Measurements from ENCODE around the gene HHLA2.

Gene HHLA2

DNA sequence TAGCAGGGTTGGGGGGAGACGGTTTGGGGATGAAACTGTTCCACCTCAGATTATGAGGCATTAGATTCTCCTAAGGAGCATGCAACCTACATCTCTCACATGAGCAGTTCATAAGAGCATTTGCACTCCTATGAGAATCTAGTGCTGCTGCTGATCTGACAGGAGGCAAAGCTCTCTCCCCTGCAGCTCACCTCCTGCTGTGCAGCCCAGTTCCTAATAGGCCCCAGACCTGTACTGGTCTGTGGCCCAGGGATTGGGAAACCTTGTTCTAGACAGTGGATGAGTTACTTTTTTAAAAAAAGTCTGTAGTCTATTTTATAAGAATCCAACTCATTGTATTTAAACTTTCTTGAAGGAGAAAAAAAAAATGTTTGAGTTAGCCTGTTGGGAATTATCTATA is 100.0 kb downstream of the HHLA2 start:
- H3K4me3 ChIP-seq (ENCODE audit: low read depth in 1 of 2, low read length in 2 of 2) = no peak overlapping the region
- H3K27ac ChIP-seq (ENCODE audit: low read length) = no peak overlapping the region
- no peaks in the 10 kb centered on the region for H3K27me3 ChIP-seq (ENCODE audit: low read depth, low read length)
- H3K36me3 ChIP-seq (ENCODE audit: control insufficient read depth in 1 of 2, insufficient read depth in 2 of 2, low read length in 2 of 2) = no peaks in the 10 kb centered on the region
- no peaks in the 10 kb centered on the region for H3K9me3 ChIP-seq (ENCODE audit: control insufficient read depth in 1 of 2, low read length in 2 of 2)
- no peaks in the 10 kb centered on the region for H3K4me1 ChIP-seq (ENCODE audit: control insufficient read depth in 1 of 2, insufficient read depth in 2 of 2, low read length in 2 of 2)

DNA sequence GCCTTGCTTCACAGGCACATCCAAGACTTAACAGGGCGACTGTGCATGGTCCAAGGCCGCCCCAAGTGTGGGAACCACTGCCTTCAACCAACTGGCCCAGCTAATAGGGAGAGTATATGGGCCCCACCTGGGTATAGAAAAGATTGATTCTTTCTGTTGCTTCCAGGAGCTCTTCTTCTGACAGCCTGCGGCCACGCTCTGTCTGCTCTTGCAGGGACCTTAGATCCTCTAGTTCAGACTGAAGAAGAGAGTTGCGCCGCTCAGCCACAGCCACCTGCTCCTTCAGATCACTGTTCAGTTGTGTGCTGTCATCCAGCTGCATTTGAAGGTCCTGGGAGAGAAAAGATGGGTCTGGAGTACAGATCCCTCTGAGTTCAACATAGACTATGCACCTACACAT is 102.2 kb downstream of the HHLA2 start:
- no peaks in the 10 kb centered on the region for H3K4me1 ChIP-seq (ENCODE audit: control insufficient read depth in 1 of 2, insufficient read depth in 2 of 2, low read length in 2 of 2)
- H3K4me3 ChIP-seq (ENCODE audit: low read depth in 1 of 2, low read length in 2 of 2) = no peak overlapping the region
- H3K36me3 ChIP-seq (ENCODE audit: control insufficient read depth in 1 of 2, insufficient read depth in 2 of 2, low read length in 2 of 2) = no peaks in the 10 kb centered on the region

DNA sequence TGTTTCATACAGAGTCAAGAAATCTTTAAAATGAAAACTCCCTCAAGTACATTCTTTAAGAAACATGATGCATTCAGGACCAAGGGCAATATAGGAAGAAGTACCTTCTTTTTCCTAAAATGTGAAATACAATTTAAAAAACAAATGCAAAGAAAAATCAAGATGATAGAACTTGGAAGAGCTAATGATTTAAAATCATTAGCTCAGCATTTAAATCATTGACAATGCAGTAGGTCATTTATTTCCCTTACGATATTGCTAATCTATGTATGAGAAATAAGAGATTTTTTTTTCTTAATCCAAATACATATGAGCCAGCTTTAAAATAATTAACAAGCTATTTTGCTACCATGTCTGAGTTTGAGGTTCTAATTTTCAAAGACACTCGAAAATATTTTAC is 105.5 kb downstream of the HHLA2 start:
- Histone ChIP-seq H3K36me3 (ENCODE audit: control insufficient read depth in 1 of 2, insufficient read depth in 2 of 2, low read length in 2 of 2) (no peaks in the 10 kb centered on the region), H3K27me3 (ENCODE audit: low read depth, low read length) (no peaks in the 10 kb centered on the region)

More for the DNA sequence above, 102.2 kb downstream of the HHLA2 start:
- no peaks in the 10 kb centered on the region for H3K9me3 ChIP-seq (ENCODE audit: control insufficient read depth in 1 of 2, low read length in 2 of 2)
- H3K27me3 ChIP-seq (ENCODE audit: low read depth, low read length) = no peaks in the 10 kb centered on the region
- H3K27ac ChIP-seq (ENCODE audit: low read length) = no peak overlapping the region

DNA sequence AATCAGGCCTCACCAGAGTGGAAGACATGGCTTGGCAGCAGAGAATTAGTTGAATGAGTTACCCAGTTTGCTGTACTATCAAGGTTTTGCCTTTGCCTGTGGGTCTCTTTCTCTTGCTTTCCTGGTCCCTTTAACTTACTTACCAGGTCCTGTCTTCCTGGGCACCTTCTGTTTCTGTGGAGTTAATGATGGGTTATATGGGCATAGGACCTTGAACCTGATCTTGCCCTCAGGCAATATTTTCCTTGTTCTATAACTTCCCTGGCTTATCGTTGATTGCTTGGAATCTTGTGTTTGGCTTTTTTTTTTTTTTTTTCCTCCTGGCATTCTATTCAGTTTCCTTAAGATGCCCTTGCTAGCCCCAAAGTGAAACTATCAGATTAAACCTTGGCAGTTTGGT is 106.8 kb downstream of the HHLA2 start:
- H3K4me3 ChIP-seq (ENCODE audit: low read depth in 1 of 2, low read length in 2 of 2) = no peak overlapping the region
- H3K4me1 ChIP-seq (ENCODE audit: control insufficient read depth in 1 of 2, insufficient read depth in 2 of 2, low read length in 2 of 2) = peaks cover 0 to 3% of the 10 kb centered on the region in 2 donors
- no peaks in the 10 kb centered on the region for H3K36me3 ChIP-seq (ENCODE audit: control insufficient read depth in 1 of 2, insufficient read depth in 2 of 2, low read length in 2 of 2)
- no peaks in the 10 kb centered on the region for H3K9me3 ChIP-seq (ENCODE audit: control insufficient read depth in 1 of 2, low read length in 2 of 2)
- H3K27ac ChIP-seq (ENCODE audit: low read length) = no peak overlapping the region
- H3K27me3 ChIP-seq (ENCODE audit: low read depth, low read length) = no peaks in the 10 kb centered on the region

More for the DNA sequence above, 105.5 kb downstream of the HHLA2 start:
- peaks cover 0 to 3% of the 10 kb centered on the region in 2 donors for H3K4me1 ChIP-seq (ENCODE audit: control insufficient read depth in 1 of 2, insufficient read depth in 2 of 2, low read length in 2 of 2)
- no peak overlapping the region for H3K4me3 ChIP-seq (ENCODE audit: low read depth in 1 of 2, low read length in 2 of 2)
- no peaks in the 10 kb centered on the region for H3K9me3 ChIP-seq (ENCODE audit: control insufficient read depth in 1 of 2, low read length in 2 of 2)
- H3K27ac ChIP-seq (ENCODE audit: low read length) = no peak overlapping the region

DNA sequence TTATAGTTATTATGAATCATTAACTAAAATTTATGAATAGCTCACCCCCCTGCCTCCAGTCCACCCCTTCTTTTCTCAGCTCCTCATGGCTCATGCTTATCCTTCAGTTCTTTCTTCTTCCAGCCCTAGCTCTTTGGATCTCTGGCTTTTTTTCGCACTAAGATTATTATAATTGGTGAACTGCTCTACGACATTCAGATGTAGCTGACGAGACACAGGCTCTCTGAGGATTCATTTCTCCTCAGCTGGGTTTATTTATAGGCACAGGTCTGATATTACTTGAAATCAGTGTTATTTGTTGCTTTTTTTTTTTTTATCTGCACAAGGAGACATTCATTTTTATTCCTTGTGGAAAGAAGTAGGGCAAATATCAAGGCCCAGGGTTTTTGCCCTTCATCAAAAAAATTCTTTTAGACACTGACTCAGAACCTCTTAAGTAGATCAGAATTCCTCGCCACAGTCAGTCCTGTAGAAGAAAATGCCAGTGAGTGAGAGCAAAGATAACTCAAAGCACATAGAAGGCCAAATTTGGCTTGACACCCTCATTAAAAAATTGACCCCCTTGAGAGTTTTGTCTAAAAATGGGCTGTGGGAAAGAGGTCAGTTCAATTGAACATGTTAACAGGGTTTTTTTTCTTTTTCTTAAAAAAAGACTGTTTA is 107.5 kb downstream of the HHLA2 start:
- Histone ChIP-seq H3K27me3 (ENCODE audit: low read depth, low read length) (no peaks in the 10 kb centered on the region), H3K27ac (ENCODE audit: low read length) (no peak overlapping the region), H3K36me3 (ENCODE audit: control insufficient read depth in 1 of 2, insufficient read depth in 2 of 2, low read length in 2 of 2) (no peaks in the 10 kb centered on the region), H3K9me3 (ENCODE audit: control insufficient read depth in 1 of 2, low read length in 2 of 2) (no peaks in the 10 kb centered on the region), H3K4me1 (ENCODE audit: control insufficient read depth in 1 of 2, insufficient read depth in 2 of 2, low read length in 2 of 2) (peaks cover 0 to 3% of the 10 kb centered on the region in 2 donors), H3K4me3 (ENCODE audit: low read depth in 1 of 2, low read length in 2 of 2) (no peak overlapping the region)

DNA sequence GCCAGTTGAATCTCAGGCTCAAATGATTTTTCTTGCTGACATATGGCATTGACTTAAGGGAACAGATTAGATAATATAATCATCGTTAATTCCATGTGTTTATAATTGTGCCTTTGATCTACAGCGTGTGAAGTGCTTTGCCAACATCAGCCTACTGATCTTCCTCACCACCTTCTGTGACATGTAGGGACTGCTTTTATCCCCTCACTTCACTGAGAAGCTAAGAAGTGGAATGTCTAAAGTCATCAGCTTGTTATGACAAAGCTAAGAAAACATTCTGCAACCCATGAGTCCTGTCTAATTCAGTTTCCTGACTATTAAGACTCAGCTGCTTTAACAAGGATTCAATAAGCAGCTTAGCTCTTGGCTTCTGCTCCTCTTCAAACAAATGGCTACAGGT is 108.0 kb downstream of the HHLA2 start:
- no peaks in the 10 kb centered on the region for H3K9me3 ChIP-seq (ENCODE audit: control insufficient read depth in 1 of 2, low read length in 2 of 2)
- H3K36me3 ChIP-seq (ENCODE audit: control insufficient read depth in 1 of 2, insufficient read depth in 2 of 2, low read length in 2 of 2) = no peaks in the 10 kb centered on the region
- no peaks in the 10 kb centered on the region for H3K27me3 ChIP-seq (ENCODE audit: low read depth, low read length)
- peaks cover 0 to 3% of the 10 kb centered on the region in 2 donors for H3K4me1 ChIP-seq (ENCODE audit: control insufficient read depth in 1 of 2, insufficient read depth in 2 of 2, low read length in 2 of 2)
- H3K4me3 ChIP-seq (ENCODE audit: low read depth in 1 of 2, low read length in 2 of 2) = no peak overlapping the region
- H3K27ac ChIP-seq (ENCODE audit: low read length) = no peak overlapping the region

DNA sequence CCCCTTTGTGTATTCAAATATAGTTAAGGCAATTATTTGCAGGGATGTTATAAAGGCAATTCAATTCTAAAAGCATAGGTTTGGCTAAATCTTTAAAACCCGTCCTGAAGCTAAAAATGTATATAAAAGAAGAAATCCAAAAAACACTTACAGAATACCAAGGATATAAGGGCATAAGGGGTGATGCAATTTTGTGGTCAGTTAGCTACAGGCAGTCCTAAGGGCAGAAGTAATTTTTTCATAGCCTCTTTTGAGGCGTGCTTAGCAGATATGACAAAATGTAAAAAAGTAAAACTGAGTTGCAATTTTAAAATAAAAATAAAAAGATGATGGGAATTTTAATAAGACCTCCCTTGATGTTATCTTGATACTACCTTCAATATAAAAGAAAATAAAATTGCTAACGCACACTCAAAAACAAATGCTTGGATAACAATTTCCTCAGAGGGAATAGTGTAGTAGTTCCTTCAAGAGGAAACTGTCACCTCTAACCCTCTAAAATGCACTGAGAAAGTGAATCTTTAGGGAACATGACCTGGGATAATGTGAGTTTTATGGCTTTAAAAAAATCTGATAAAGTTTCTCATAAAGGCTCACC is 109.8 kb downstream of the HHLA2 start:
- Histone ChIP-seq H3K9me3 (ENCODE audit: control insufficient read depth in 1 of 2, low read length in 2 of 2) (no peaks in the 10 kb centered on the region), H3K27me3 (ENCODE audit: low read depth, low read length) (no peaks in the 10 kb centered on the region), H3K4me1 (ENCODE audit: control insufficient read depth in 1 of 2, insufficient read depth in 2 of 2, low read length in 2 of 2) (peaks cover 0 to 3% of the 10 kb centered on the region in 2 donors), H3K36me3 (ENCODE audit: control insufficient read depth in 1 of 2, insufficient read depth in 2 of 2, low read length in 2 of 2) (no peaks in the 10 kb centered on the region), H3K4me3 (ENCODE audit: low read depth in 1 of 2, low read length in 2 of 2) (no peak overlapping the region), H3K27ac (ENCODE audit: low read length) (peak overlapping the region; percentile 2)

DNA sequence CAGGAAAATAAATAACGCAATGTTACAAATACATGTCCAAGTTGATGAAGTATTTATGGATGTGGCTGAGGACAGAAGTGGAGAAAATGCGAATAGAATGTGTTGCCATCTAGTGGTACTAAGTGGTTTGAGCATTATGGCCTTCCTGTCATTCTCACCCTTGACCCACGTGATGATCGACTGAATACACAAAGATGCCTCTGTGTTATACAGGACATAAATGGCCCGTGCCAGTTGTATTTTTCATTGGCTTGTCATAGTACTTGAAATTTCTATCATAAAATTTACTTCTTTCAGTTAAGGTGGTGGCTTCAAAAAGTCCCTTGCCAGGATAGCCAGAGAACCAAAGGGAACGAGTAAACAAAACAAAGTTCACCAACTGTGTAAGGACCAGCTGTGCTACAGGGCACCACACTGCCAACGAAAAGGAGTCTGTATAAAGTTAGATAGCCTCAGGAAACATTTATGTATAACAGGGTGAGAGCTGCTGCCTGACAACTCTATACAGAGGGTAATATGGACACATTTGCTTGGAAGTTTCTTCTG is 110.4 kb downstream of the HHLA2 start:
- Histone ChIP-seq H3K27ac (ENCODE audit: low read length) (peak overlapping the region; percentile 2), H3K36me3 (ENCODE audit: control insufficient read depth in 1 of 2, insufficient read depth in 2 of 2, low read length in 2 of 2) (no peaks in the 10 kb centered on the region), H3K9me3 (ENCODE audit: control insufficient read depth in 1 of 2, low read length in 2 of 2) (no peaks in the 10 kb centered on the region), H3K4me3 (ENCODE audit: low read depth in 1 of 2, low read length in 2 of 2) (no peak overlapping the region), H3K27me3 (ENCODE audit: low read depth, low read length) (no peaks in the 10 kb centered on the region), H3K4me1 (ENCODE audit: control insufficient read depth in 1 of 2, insufficient read depth in 2 of 2, low read length in 2 of 2) (peaks cover 0 to 3% of the 10 kb centered on the region in 2 donors)

DNA sequence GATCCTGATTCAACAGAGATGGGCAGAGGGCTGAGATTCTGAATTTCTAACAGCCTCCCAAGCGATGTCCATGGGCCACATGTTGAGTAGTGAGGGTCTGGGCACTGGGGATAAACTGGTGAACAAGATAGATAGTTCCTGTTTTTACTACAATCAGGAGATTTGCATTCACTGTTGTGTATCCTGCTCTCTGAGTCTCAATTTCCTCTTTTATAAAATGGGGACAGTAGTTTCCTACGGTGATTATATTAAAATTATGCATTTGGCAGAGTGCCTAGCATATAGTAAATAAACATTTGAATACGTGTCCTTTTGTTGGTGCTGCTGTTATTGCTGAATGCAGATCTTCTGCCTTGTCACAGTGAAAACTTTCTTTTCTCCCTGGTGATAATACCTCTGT is 111.5 kb downstream of the HHLA2 start:
- Histone ChIP-seq H3K27me3 (ENCODE audit: low read depth, low read length) (no peaks in the 10 kb centered on the region), H3K36me3 (ENCODE audit: control insufficient read depth in 1 of 2, insufficient read depth in 2 of 2, low read length in 2 of 2) (no peaks in the 10 kb centered on the region), H3K4me1 (ENCODE audit: control insufficient read depth in 1 of 2, insufficient read depth in 2 of 2, low read length in 2 of 2) (peaks cover 0 to 3% of the 10 kb centered on the region in 2 donors), H3K4me3 (ENCODE audit: low read depth in 1 of 2, low read length in 2 of 2) (no peak overlapping the region), H3K9me3 (ENCODE audit: control insufficient read depth in 1 of 2, low read length in 2 of 2) (no peaks in the 10 kb centered on the region), H3K27ac (ENCODE audit: low read length) (no peak overlapping the region)

DNA sequence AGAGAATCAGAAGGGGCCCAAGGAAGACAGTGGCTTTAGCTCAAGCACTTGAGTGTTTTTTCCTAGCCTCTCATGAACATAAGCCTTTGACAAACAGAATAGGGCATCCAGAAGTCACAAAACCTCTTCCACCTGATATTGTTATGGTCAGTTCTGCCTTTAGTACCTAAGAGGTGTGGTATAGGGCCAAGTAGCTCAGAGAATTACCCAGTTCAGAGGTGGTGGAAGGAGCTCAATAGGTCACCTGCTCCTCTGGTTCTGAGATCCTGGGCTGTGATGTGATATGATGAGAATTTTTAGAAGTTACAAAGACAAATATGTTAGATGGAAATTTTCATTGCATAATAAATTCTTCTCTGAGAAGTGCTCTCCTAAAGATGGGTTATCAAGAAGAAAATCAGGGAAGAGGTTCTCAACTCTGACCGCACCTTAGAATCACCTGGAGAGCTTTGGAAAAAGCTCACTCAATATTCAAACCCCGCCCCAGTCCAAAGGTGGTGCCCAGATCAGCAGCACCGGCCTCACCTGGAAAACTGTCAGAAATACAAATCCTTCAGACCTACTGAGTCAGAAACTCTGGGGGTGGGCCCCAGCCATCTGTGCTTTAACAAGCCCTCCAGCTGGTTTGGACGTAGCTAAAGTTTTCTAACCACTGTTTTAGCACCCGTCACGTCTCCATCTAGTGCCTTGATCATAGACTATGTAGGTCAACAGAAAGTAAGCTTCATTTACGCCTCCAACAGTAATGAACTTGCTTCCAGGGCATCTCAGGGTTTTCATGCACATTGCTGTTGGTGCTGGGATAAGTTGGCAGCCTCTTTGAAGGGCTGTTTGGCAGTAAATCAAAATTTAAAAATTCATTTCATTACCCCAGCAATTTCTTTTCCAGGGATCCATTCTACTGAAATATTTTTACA is 112.8 kb downstream of the HHLA2 start:
- Histone ChIP-seq H3K4me1 (ENCODE audit: control insufficient read depth in 1 of 2, insufficient read depth in 2 of 2, low read length in 2 of 2) (peaks cover 3 to 4% of the 10 kb centered on the region in 2 donors), H3K27me3 (ENCODE audit: low read depth, low read length) (no peaks in the 10 kb centered on the region), H3K27ac (ENCODE audit: low read length) (no peak overlapping the region), H3K9me3 (ENCODE audit: control insufficient read depth in 1 of 2, low read length in 2 of 2) (no peaks in the 10 kb centered on the region), H3K4me3 (ENCODE audit: low read depth in 1 of 2, low read length in 2 of 2) (no peak overlapping the region), H3K36me3 (ENCODE audit: control insufficient read depth in 1 of 2, insufficient read depth in 2 of 2, low read length in 2 of 2) (no peaks in the 10 kb centered on the region)

DNA sequence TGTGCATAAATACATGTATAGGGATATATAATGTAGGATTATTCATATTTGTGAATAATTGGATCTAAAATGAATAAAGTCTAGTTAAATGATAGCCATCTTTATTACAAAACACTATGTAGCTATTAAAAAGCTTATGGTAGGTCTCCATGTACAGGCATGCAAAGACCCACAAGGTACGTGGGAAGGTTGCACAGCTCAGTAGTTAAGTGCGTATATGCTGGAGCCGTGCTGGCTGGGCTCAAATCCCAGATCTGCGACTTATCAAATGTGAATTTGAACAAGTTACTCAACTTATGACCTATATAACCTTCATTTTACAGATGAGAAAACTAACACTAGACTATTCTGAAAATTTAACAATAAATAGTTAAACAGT is 113.4 kb downstream of the HHLA2 start:
- Histone ChIP-seq H3K4me3 (ENCODE audit: low read depth in 1 of 2, low read length in 2 of 2) (no peak overlapping the region), H3K36me3 (ENCODE audit: control insufficient read depth in 1 of 2, insufficient read depth in 2 of 2, low read length in 2 of 2) (no peaks in the 10 kb centered on the region), H3K4me1 (ENCODE audit: control insufficient read depth in 1 of 2, insufficient read depth in 2 of 2, low read length in 2 of 2) (peaks cover 0 to 4% of the 10 kb centered on the region in 2 donors), H3K27me3 (ENCODE audit: low read depth, low read length) (no peaks in the 10 kb centered on the region), H3K9me3 (ENCODE audit: control insufficient read depth in 1 of 2, low read length in 2 of 2) (no peaks in the 10 kb centered on the region), H3K27ac (ENCODE audit: low read length) (no peak overlapping the region)
